Cardiac atrium fibroblast (primary cell): ENCODE data around the gene ANKRD31. TPM values are rescaled to one million over a fixed set of nuclear protein-coding genes. Genes with fewer than 3 reads are reported as not detected.

Source experiments
- total RNA-seq: library from RNA; depleted of rRNA; stranded (reverse); fragments of >200 nt; gene quantifications from 2 replicates; pipeline ENCODE4 v1.2.3, GENCODE V29; 2015

The ANKRD31 gene
- total RNA-seq = 0.54 TPM in 1 of 2 replicates, not detected in the other

DNA sequence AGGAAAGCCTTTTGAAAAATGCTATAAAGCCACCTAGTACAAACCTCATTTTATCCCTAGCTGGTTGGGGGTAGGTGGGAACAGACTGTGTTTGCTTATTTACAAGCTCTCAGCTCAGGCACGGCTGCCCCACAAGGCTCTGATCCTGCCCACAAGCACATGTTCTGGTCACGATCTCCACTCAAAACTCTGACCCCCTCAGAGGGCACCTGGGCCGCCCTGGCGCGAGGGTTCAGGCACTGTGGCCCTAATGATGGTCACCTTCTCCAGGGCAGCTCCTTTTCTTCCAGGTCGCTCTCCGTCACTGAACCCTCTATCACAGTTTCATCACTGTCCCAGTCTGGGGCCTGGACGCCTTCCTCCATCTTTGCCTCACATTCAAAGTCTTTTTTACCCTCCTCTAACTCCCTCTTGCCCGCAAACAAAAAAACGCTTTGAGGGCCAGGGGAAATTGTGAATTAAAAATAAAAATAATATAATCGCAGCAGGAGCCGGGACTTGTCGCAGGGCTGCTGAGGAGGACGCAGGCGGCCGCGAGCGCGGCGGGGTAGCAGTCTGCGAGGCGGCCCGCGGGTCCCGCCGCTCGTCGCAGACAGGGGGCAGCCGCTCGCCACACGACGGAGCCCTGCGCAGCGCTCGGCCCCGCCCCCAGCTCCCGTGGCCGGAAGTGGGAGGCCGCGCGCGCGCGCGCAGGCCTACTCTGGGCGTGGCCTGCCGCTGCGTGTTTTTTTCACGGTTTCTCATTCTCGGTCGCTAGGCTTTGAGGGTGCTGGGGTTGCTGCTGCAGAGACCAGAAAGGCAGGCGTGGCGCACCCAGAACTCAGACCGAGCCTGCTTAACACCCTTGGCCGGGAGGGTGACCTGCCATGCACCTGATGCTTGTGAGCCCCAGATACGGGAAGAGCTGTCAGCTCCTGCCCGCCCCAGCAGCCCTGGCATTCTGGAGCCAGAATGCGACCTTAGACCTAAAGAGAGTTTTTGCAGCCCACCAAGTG, at the start of gene ANKRD31:
ANKRD31 (minus strand) TSS at position 557 of the 995 bp plus-strand sequence; CDS start at position 365, 192 bp downstream.

DNA sequence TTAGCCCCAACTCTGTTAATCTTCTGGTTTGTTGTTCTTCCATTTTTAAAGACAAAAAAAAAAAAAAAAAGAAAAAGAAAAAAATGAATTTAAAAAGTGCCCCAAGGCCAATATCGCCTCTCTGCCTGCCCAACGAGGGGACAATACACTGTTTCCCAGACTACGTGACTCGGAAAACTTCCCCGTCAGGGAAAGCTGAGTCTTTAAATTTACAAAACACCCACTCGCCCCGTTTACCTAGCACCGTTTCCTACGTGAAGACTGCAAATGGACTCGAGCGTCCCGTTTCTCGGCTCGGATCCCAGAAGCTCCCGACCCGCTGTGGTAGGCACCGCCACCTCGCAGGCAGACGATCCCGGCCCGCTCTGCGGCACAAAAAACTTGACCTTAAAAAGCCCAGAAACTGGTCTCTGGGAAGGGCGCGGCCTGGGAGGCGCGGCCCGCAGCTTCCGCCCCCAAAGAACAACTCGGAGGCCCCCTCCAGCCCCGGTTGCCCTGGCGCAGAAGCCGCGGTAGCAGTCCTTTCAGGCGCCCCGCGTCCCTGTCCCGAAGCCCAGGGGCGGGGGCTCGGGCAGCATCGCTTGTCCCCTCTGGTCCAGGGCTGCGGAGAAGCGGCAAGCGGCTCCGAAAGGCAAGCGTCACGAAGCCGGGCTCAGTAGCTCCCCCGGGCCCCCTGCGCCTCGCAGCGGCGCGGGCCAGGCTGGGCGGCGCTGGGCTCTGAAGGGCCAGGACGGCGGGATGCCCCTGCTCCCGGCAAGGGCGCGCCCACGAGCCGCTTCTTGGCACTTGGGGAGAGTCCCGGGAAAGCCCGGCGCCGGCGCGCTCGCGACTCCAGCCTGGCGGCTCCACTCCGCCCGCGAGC, 184.3 kb downstream of the ANKRD31 start, which contains the start of gene GCNT4:
GCNT4 (minus strand) TSS at position 367 of the 862 bp plus-strand sequence. CDS start 22,521 bp downstream, outside the sequence.

Other genes starting within 250 kb of the ANKRD31 start
- 3.4 and 6.9 TPM in 2 replicates for gene GCNT4, start 184.3 kb downstream of the ANKRD31 start, total RNA-seq
- gene HMGCR, start 100.3 kb upstream of the ANKRD31 start, total RNA-seq = 64.5 and 85.4 TPM in 2 replicates